Measurements from ENCODE around the gene EXD3. TPM values are rescaled to one million over a fixed set of nuclear protein-coding genes. Genes with fewer than 3 reads are reported as not detected.

The EXD3 gene
- total and polyA plus RNA-seq, 2 of the 13 experiments (the other 11 are each of a cell fraction or from before 2014, with no cell fraction given), result 2.7 to 4.8 TPM

DNA sequence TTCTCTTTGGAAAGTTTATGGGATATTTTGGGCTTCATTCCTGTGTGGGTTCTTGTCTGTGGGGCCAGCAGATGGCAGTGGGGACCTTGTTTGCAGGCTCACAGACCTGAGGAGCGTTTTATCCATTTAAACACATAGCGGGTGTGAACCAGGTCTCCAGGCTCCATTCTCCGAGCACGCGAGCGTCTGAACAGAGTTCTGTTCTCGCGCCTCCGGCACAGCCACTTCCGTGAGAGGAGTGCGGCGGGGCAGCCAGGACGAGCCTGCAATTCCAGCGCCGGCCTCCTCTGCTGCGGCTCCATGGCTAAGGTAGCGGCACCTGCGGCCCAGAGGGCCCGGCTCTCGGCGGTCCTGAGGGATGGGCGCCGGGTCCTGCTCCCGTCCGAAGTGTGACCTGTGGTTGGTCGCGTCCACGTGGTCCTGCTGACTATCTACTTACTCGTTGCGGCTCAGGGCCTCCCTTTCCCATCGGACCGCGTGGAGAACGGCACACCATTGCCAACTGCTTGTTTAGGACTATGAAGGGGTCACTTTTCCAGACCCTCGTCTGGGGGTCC is 128.2 kb downstream of the EXD3 start (continued):
- TF ChIP-seq, protein P1, sequence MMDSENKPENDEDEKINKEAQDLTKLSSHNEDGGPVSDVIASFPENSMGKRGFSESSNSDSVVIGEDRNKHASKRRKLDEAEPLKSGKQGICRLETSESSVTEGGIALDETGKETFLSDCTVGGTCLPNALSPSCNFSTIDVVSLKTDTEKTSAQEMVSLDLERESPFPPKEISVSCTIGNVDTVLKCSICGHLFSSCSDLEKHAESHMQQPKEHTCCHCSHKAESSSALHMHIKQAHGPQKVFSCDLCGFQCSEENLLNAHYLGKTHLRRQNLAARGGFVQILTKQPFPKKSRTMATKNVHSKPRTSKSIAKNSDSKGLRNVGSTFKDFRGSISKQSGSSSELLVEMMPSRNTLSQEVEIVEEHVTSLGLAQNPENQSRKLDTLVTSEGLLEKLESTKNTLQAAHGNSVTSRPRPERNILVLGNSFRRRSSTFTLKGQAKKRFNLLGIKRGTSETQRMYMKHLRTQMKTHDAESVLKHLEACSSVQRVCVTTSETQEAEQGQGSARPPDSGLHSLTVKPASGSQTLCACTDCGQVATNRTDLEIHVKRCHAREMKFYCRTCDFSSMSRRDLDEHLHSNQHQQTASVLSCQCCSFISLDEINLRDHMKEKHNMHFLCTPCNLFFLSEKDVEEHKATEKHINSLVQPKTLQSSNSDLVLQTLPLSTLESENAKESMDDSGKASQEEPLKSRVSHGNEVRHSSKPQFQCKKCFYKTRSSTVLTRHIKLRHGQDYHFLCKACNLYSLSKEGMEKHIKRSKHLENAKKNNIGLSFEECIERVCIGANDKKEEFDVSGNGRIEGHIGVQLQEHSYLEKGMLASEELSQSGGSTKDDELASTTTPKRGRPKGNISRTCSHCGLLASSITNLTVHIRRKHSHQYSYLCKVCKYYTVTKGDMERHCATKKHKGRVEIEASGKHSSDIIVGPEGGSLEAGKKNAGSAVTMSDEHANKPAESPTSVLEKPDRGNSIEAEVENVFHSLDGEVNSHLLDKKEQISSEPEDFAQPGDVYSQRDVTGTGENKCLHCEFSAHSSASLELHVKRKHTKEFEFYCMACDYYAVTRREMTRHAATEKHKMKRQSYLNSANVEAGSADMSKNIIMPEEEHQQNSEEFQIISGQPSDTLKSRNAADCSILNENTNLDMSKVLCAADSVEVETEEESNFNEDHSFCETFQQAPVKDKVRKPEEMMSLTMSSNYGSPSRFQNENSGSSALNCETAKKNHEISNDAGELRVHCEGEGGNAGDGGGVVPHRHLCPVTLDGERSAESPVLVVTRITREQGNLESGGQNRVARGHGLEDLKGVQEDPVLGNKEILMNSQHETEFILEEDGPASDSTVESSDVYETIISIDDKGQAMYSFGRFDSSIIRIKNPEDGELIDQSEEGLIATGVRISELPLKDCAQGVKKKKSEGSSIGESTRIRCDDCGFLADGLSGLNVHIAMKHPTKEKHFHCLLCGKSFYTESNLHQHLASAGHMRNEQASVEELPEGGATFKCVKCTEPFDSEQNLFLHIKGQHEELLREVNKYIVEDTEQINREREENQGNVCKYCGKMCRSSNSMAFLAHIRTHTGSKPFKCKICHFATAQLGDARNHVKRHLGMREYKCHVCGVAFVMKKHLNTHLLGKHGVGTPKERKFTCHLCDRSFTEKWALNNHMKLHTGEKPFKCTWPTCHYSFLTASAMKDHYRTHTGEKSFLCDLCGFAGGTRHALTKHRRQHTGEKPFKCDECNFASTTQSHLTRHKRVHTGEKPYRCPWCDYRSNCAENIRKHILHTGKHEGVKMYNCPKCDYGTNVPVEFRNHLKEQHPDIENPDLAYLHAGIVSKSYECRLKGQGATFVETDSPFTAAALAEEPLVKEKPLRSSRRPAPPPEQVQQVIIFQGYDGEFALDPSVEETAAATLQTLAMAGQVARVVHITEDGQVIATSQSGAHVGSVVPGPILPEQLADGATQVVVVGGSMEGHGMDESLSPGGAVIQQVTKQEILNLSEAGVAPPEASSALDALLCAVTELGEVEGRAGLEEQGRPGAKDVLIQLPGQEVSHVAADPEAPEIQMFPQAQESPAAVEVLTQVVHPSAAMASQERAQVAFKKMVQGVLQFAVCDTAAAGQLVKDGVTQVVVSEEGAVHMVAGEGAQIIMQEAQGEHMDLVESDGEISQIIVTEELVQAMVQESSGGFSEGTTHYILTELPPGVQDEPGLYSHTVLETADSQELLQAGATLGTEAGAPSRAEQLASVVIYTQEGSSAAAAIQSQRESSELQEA (CRISPR knock-in tag; IDR thresholded peaks at IDR 0.05; ENCODE audit: not compliant biosample characterization), result no peak
- TF ChIP-seq, protein P2, sequence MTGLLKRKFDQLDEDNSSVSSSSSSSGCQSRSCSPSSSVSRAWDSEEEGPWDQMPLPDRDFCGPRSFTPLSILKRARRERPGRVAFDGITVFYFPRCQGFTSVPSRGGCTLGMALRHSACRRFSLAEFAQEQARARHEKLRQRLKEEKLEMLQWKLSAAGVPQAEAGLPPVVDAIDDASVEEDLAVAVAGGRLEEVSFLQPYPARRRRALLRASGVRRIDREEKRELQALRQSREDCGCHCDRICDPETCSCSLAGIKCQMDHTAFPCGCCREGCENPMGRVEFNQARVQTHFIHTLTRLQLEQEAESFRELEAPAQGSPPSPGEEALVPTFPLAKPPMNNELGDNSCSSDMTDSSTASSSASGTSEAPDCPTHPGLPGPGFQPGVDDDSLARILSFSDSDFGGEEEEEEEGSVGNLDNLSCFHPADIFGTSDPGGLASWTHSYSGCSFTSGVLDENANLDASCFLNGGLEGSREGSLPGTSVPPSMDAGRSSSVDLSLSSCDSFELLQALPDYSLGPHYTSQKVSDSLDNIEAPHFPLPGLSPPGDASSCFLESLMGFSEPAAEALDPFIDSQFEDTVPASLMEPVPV (CRISPR knock-in tag; IDR thresholded peaks at IDR 0.05), result peak; percentile 52; the same call in 1 of the 2 replicates
- TF ChIP-seq NCOA2 (CRISPR knock-in tag; IDR thresholded peaks at IDR 0.05), result 0 out of 2 replicates have a peak, but pooled peaks have one; percentile 13
- 0 out of 2 replicates have a peak, but pooled peaks have one; percentile 38 for TF ChIP-seq GTF3A (CRISPR knock-in tag; conservative IDR thresholded peaks at IDR 0.05)
- TF ChIP-seq, protein P3, sequence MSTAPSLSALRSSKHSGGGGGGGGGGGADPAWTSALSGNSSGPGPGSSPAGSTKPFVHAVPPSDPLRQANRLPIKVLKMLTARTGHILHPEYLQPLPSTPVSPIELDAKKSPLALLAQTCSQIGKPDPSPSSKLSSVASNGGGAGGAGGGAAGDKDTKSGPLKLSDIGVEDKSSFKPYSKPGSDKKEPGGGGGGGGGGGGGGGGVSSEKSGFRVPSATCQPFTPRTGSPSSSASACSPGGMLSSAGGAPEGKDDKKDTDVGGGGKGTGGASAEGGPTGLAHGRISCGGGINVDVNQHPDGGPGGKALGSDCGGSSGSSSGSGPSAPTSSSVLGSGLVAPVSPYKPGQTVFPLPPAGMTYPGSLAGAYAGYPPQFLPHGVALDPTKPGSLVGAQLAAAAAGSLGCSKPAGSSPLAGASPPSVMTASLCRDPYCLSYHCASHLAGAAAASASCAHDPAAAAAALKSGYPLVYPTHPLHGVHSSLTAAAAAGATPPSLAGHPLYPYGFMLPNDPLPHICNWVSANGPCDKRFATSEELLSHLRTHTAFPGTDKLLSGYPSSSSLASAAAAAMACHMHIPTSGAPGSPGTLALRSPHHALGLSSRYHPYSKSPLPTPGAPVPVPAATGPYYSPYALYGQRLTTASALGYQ (CRISPR knock-in tag; IDR thresholded peaks at IDR 0.05), result 0 out of 2 replicates have a peak, but pooled peaks have one; percentile 26
- peak; percentile 14; the same call in 1 of the 2 replicates for TF ChIP-seq RXRA (CRISPR knock-in tag; IDR thresholded peaks at IDR 0.05)
- 0 out of 2 replicates have a peak, but pooled peaks have one; percentile 21 for TF ChIP-seq ZNF776 (CRISPR knock-in tag; IDR thresholded peaks at IDR 0.05)
- TF ChIP-seq BCL6 (CRISPR knock-in tag; IDR thresholded peaks at IDR 0.05), result 0 out of 2 replicates have a peak, but pooled peaks have one; percentile 22
- TF ChIP-seq, protein P4, sequence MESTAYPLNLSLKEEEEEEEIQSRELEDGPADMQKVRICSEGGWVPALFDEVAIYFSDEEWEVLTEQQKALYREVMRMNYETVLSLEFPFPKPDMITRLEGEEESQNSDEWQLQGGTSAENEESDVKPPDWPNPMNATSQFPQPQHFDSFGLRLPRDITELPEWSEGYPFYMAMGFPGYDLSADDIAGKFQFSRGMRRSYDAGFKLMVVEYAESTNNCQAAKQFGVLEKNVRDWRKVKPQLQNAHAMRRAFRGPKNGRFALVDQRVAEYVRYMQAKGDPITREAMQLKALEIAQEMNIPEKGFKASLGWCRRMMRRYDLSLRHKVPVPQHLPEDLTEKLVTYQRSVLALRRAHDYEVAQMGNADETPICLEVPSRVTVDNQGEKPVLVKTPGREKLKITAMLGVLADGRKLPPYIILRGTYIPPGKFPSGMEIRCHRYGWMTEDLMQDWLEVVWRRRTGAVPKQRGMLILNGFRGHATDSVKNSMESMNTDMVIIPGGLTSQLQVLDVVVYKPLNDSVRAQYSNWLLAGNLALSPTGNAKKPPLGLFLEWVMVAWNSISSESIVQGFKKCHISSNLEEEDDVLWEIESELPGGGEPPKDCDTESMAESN (CRISPR knock-in tag; conservative IDR thresholded peaks at IDR 0.05), result 0 out of 2 replicates have a peak, but pooled peaks have one; percentile 10
